ENCODE results near the gene SAP25.

SAP25 gene

DNA sequence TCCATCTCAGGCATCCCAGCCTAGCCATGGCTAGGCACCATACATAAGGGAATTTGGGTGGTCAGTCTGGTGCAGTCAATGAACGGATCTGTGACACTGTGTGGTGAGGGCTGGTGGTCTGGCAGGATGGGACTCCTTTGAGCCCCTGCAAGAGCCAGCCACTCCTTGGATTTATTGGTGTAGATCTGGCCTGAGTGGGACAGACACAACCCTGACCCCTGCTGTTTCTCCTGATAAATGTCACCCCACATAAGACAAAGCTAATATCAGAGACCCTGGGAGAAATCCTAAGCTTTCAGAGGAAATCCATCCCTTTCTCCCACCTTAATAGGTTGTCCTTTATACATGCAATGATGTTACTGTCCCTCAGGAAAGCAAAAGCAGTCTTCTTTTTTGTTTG lies 14.7 kb upstream of the SAP25 start:
- no peak for TF ChIP-seq JUND (IDR thresholded peaks at IDR 0.05; ENCODE audit: low read depth)
- in situ Hi-C loops (cut with HindIII; ENCODE audit: low pct_unique_long_range_greater_than_20kb, low sequenced_read_pairs): no loop called here
- DNase-seq (ENCODE audit: low read depth in 1 of 2, low spot score in 1 of 2): no peak

- DNase-seq (ENCODE audit: low read depth in 1 of 2, low spot score in 1 of 2): peak; percentile 98 to 99
- no peak for TF ChIP-seq JUND (IDR thresholded peaks at IDR 0.05; ENCODE audit: low read depth)
- in situ Hi-C loops (cut with HindIII; ENCODE audit: low pct_unique_long_range_greater_than_20kb, low sequenced_read_pairs): no loop called here
These were observed 12.7 kb upstream of the SAP25 start, which contains the start of gene FBXO24 for GRCh38 chr7:100586266-100587025. TSS of gene FBXO24 (plus strand) at chr7:100586328. CDS start at chr7:100586626, 298 bp downstream.

- no peak for TF ChIP-seq JUND (IDR thresholded peaks at IDR 0.05; ENCODE audit: low read depth)
- DNase-seq (ENCODE audit: low read depth in 1 of 2, low spot score in 1 of 2): peak; percentile 50 to 68
These were observed 12.0 kb upstream of the SAP25 start, which contains the start of gene LRCH4 for GRCh38 chr7:100585511-100586265. TSS of gene LRCH4 (minus strand) at chr7:100586129. CDS start at chr7:100586100, 29 bp downstream.

GRCh38 chr7:100584683-100585510 lies 11.2 kb upstream of the SAP25 start:
- in situ Hi-C loops (cut with HindIII; ENCODE audit: low pct_unique_long_range_greater_than_20kb, low sequenced_read_pairs): no loop called here
- TF ChIP-seq JUND (IDR thresholded peaks at IDR 0.05; ENCODE audit: low read depth): no peak
- DNase-seq (ENCODE audit: low read depth in 1 of 2, low spot score in 1 of 2): peak in 1 of 2 experiments; percentile 45

More at GRCh38 chr7:100585511-100586265, 12.0 kb upstream of the SAP25 start, which contains the start of gene LRCH4:
- in situ Hi-C loops (cut with HindIII; ENCODE audit: low pct_unique_long_range_greater_than_20kb, low sequenced_read_pairs): no loop called here

DNA sequence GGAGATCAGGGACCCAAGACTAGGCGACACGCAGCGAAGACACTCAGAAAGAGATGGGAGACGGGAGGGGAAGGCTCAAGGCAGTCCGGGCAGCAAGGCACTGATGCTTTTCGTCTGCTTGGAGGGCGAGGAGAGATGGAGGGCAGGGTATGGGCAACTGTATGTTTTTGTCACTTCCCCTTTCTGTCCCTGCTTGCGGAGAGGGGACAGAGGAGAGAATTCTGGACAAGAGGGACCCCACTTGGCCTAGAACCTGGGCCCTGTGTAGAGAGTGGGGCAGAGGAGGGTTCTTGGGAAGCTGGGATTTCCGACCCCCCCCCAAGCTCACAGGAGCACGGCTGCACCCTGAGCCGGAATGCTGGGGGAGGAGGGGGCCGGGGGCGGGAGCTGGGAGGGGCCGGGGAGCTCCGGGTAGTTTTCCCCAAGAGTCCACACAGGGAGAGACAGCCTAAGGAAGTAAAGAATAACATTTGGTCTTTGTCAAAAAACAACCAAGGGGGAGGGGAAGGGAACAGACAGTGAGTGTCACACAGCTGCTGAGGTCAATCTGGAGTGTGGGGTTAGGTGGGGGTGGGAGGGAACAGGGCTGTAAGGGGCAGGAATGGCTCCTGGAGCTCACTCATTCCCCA lies 10.5 kb upstream of the SAP25 start:
- TF ChIP-seq JUND (IDR thresholded peaks at IDR 0.05; ENCODE audit: low read depth): no peak
- no peak for DNase-seq (ENCODE audit: low read depth in 1 of 2, low spot score in 1 of 2)
- in situ Hi-C loops (cut with HindIII; ENCODE audit: low pct_unique_long_range_greater_than_20kb, low sequenced_read_pairs): no loop called here

DNA sequence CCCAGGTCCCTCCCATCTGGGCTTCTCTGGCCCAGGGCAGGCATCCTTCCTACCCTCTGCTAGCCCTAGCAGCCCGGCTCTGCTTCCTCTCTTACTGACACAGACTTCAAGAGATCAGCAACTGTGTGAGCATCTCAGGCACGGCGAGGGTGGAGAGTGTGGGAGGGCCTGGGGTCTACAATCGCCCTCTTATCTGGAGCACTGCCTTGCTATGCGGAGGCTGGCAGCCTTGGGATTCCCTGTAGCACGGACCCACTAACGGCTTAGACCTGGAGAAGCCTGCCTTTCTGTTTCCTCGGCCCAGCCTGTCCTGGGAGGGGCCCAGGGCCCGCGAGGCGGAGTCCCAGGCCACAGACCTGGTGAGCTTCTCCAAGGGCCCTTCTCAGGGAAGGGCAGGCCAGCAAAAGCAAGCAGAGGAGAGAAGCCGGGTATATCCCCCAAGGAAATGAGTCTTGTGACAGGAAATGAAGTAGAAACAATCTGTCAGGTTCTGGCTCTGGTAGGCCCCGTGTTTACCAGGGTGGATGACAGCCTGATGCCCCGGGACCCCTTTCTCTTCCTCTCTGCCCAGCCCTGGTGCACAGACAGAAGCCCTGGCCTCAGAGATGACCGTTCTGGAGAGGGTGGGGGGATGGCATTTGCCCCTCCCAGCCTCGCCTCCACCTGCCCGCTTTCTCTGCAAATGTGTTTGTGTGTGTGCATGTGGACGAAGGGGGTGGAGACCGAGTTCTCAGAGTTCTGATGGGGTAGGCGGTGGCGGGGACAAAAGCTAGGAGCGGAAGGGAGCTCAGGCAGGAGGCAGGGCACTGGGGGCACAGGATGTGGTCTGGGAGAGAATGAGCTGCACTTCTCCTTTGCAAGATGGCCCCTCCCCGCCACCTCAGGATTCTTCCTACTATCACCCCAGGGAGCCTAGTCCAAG lies 9.7 kb upstream of the SAP25 start:
- TF ChIP-seq JUND (IDR thresholded peaks at IDR 0.05; ENCODE audit: low read depth): no peak
- in situ Hi-C loops (cut with HindIII; ENCODE audit: low pct_unique_long_range_greater_than_20kb, low sequenced_read_pairs): no loop called here
- DNase-seq (ENCODE audit: low read depth in 1 of 2, low spot score in 1 of 2): peak; percentile 44 to 55

DNA sequence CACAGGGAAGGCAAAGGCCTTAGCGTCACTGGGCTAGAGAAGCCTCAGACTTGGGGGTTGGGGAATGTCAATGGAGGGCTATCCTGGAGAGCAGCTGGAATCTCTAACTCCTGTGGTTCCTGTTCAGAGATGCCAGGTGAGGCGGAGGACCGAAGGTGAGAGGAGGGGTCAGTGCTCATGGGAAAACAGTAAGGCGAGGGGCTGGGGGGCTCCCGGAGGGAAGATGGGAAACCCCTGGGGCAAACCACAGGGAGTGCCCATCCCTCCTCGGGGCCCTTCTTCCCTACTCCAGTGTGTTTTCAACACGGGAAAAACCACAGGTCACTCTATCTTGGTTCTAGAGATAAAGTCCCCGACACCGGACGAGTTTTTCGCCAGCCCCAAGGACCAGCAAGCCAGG lies 8.9 kb upstream of the SAP25 start:
- no peak for TF ChIP-seq JUND (IDR thresholded peaks at IDR 0.05; ENCODE audit: low read depth)
- in situ Hi-C loops (cut with HindIII; ENCODE audit: low pct_unique_long_range_greater_than_20kb, low sequenced_read_pairs): no loop called here
- no peak for DNase-seq (ENCODE audit: low read depth in 1 of 2, low spot score in 1 of 2)

DNA sequence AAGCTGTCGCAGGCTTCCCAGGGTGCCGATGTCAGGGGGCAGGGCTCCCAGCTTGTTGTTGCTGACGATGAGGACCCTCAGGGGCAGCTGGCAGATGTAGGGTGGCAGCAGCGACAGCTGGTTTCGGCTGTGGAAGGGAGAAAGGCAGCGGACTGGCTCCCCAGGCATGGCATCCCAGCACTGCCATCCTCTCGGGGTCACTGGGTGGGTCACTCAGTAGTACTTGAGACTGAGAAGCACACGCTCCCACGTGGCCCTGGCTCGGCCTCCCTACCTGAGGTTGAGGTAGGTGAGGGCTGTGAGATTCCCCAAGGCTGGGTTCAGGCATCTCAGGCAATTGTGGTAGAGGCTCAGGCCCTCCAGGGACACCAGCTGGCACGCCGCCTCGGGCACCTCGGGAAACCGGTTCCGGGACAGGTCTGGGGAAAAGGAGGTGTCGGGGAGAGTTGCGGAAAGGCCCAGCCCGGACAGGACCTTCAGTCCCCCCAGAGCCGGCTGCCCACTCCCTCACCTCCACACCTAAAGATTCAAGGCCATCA lies 8.4 kb upstream of the SAP25 start:
- DNase-seq (ENCODE audit: low read depth in 1 of 2, low spot score in 1 of 2): peak; percentile 48 to 84
- no peak for TF ChIP-seq JUND (IDR thresholded peaks at IDR 0.05; ENCODE audit: low read depth)
- in situ Hi-C loops (cut with HindIII; ENCODE audit: low pct_unique_long_range_greater_than_20kb, low sequenced_read_pairs): no loop called here

DNA sequence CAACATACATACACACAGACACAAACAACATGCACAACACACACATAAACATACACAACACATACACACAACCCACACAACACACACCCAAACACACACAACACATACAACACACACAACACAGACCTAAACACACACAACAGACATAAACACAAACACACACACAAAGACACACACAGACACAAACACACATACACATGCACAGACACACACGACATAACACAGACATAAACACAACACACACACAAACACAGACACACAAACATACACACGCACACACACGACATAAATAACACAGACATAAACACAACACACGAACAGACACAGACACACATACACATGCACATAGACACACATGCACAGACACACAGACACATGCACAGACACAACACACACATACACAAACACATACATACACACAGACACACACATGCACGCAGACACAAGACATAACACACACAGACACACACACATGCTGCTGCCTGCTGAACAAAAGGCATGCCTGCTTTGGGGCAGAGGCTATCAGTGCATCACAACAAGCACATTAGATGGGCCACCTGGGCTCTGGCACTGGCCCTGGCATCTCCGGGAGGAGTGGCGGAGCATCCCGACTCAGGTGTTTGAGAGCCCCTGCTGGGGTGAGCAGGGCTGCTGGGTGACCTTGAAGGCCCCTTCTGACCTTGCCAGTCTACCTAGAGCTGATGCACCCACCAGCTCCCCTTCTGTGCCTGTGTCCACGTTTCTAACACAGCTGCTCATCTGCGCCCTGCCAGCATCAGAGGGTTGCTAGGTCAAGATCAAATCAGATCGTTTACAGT lies 7.0 kb upstream of the SAP25 start:
- TF ChIP-seq JUND (IDR thresholded peaks at IDR 0.05; ENCODE audit: low read depth): no peak
- DNase-seq (ENCODE audit: low read depth in 1 of 2, low spot score in 1 of 2): no peak
- in situ Hi-C loops (cut with HindIII; ENCODE audit: low pct_unique_long_range_greater_than_20kb, low sequenced_read_pairs): no loop called here

Data from T47D (cell line).